SK-N-SH (cell line): Measurements from ENCODE around the gene PSMB2. TPM values are rescaled to one million over a fixed set of nuclear protein-coding genes. Genes with fewer than 3 reads are reported as not detected.

Experiments
- CTCF ChIA-PET: fragments of 300-600, 350-600 bp; formaldehyde crosslinking; extraction: SDS; loops from one replicate; lab custom pipeline; 2021; lab: Yijun Ruan, JAX
- POLR2A ChIA-PET: fragments of 350-600 bp; sonication (Branson Sonifier 250); formaldehyde crosslinking; extraction: SDS; loops from one replicate; lab custom pipeline; 2020; ENCODE audit warnings: antibody characterized with exemption, inconsistent platforms; lab: Yijun Ruan, JAX
- DNase-seq: peaks from one replicate; pipeline ENCODE4 v3.0.0; 2012
- H2AFZ ChIP-seq: fragments of 200-600 bp; sonication (generic); 2 replicates; pipeline ENCODE4 v1.8.1; 2016; ENCODE audit warnings: antibody characterized with exemption, mild to moderate bottlenecking, low read depth
- H3F3A ChIP-seq: fragments of 200-600 bp; sonication (generic); replicated peaks from 2 replicates; pipeline ENCODE3; 2016; ENCODE audit warnings: antibody characterized with exemption, mild to moderate bottlenecking; ENCODE audit not compliant: insufficient read depth
- H3K27ac ChIP-seq, 2 experiments: fragments of 200-500 bp in 1 of 2; fragments of 200-600 bp in 1 of 2; sonication (Bioruptor generic) in 1 of 2; sonication (generic), shearing (Covaris generic) in 1 of 2; 2 replicates each; pipeline versions ENCODE4 v1.5.1 to v1.6.1; 2014 to 2016; ENCODE audit warnings: low read depth in 2 of 2, inconsistent platforms in 1 of 2, low read length in 1 of 2, mild to moderate bottlenecking in 1 of 2, mixed read lengths in 1 of 2
- H3K27me3 ChIP-seq: fragments of 200-600 bp; sonication (generic), shearing (Covaris generic); 2 replicates; pipeline ENCODE4 v1.6.1; 2016; ENCODE audit warnings: mixed run types; ENCODE audit not compliant: insufficient read depth
- H3K36me3 ChIP-seq, 2 experiments: fragments of 200-500 bp in 1 of 2; fragments of 200-600 bp in 1 of 2; sonication (Bioruptor generic) in 1 of 2; sonication (generic) in 1 of 2; replicated peaks in 1 of 2; 2 replicates each; pipeline versions ENCODE3 to v1.5.1; 2014 to 2016; ENCODE audit warnings: low read length in 1 of 2, mild to moderate bottlenecking in 1 of 2; ENCODE audit not compliant: insufficient read depth in 2 of 2, control insufficient read depth in 1 of 2
- H3K4me1 ChIP-seq, 2 experiments: fragments of 200-500 bp in 1 of 2; fragments of 200-600 bp in 1 of 2; sonication (Bioruptor generic) in 1 of 2; sonication (generic), shearing (Covaris generic) in 1 of 2; 2 replicates each; pipeline versions ENCODE4 v1.5.1 to v1.6.1; 2014 to 2016; ENCODE audit warnings: low read depth in 1 of 2, low read length in 1 of 2, mixed run types in 1 of 2; ENCODE audit not compliant: insufficient read depth in 2 of 2, control insufficient read depth in 1 of 2
- H3K4me2 ChIP-seq: fragments of 200-600 bp; sonication (generic), shearing (Covaris generic); 2 replicates; pipeline ENCODE4 v1.6.1; 2017; ENCODE audit warnings: mixed run types
- H3K4me3 ChIP-seq, 2 experiments: fragments of 200-500 bp in 1 of 2; fragments of 200-600 bp in 1 of 2; sonication (Bioruptor generic) in 1 of 2; sonication (generic), shearing (Covaris generic) in 1 of 2; 2 replicates each; pipeline versions ENCODE4 v1.5.1 to v1.8.1; 2014 to 2016; ENCODE audit warnings: low read depth in 2 of 2, inconsistent platforms in 1 of 2, low read length in 1 of 2, mild to moderate bottlenecking in 1 of 2, mixed read lengths in 1 of 2, moderate library complexity in 1 of 2
- H3K79me2 ChIP-seq: fragments of 200-600 bp; sonication (generic); 2 replicates; pipeline ENCODE4 v1.8.1; 2017; ENCODE audit warnings: mild to moderate bottlenecking; ENCODE audit not compliant: insufficient read depth
- H3K9ac ChIP-seq: fragments of 200-600 bp; sonication (generic); 2 replicates; pipeline ENCODE4 v1.6.1; 2017; ENCODE audit warnings: mixed run types
- H3K9me2 ChIP-seq: fragments of 200-600 bp; sonication (generic); 2 replicates; pipeline ENCODE4 v1.6.1; 2017; ENCODE audit warnings: mixed run types
- H3K9me3 ChIP-seq: fragments of 200-600 bp; sonication (generic); 2 replicates; pipeline ENCODE4 v1.6.1; 2017; ENCODE audit warnings: mixed run types, mild to moderate bottlenecking, moderate library complexity
- H4K20me1 ChIP-seq: fragments of 200-600 bp; sonication (generic); 2 replicates; pipeline ENCODE4 v1.6.1; 2017; ENCODE audit warnings: mild to moderate bottlenecking, mixed run types; ENCODE audit not compliant: insufficient read depth
- CHD2 ChIP-seq: fragments of 150-350 bp; IDR thresholded peaks from 2 replicates; pipeline ENCODE4 v1.6.1; 2018; ENCODE audit warnings: low read length; ENCODE audit not compliant: partially characterized antibody
- ELF1 ChIP-seq: IDR thresholded peaks from 2 replicates; pipeline ENCODE4 v1.4.0; 2012
- EP300 ChIP-seq, 2 experiments: IDR thresholded peaks; 2 replicates each; pipeline versions ENCODE4 v1.4.0 to v1.6.1; 2012; ENCODE audit warnings: borderline replicate concordance in 1 of 2, low read depth in 1 of 2, low read length in 1 of 2
- MXI1 ChIP-seq: IDR thresholded peaks from 2 replicates; pipeline ENCODE4 v1.6.1; 2012; ENCODE audit warnings: mild to moderate bottlenecking, low read depth, low read length, improper control_type of control experiment
- NFIC ChIP-seq: IDR thresholded peaks from 2 replicates; pipeline ENCODE4 v1.4.0; 2012; ENCODE audit warnings: borderline replicate concordance
- RCOR1 ChIP-seq: fragments of 150-350 bp; IDR thresholded peaks from 2 replicates; pipeline ENCODE4 v1.6.1; 2017; ENCODE audit warnings: antibody characterized with exemption, low read length
- TCF12 ChIP-seq: IDR thresholded peaks from 2 replicates; pipeline ENCODE4 v1.4.0; 2012
- TEAD4 ChIP-seq: IDR thresholded peaks from 2 replicates; pipeline ENCODE4 v1.4.0; 2012; ENCODE audit warnings: mild to moderate bottlenecking, borderline replicate concordance; ENCODE audit not compliant: insufficient read depth
- WGBS: methylation state at CpG from one replicate; pipeline ENCODE4 v1.1.6; 2017; ENCODE audit warnings: low lambda C conversion rate; 5-methylcytosine and 5-hydroxymethylcytosine counted together
- polyA plus RNA-seq, 3 experiments: library from polyadenylated mRNA; depleted of rRNA; stranded (reverse); fragments of >200 nt; gene quantifications; 2 replicates each; pipeline ENCODE4 v1.2.3, GENCODE V29; 2012
- TF ChIP-seq, protein P1 (sequence below): fragments of 200-600 bp; sonication (generic); IDR thresholded peaks from 2 replicates; pipeline ENCODE4 v1.6.1; 2017; ENCODE audit warnings: antibody characterized with exemption, mild to moderate bottlenecking, moderate library complexity
- TF ChIP-seq, protein P2 (sequence below): IDR thresholded peaks from 2 replicates; pipeline ENCODE4; 2012
- TF ChIP-seq, protein P3 (sequence below): IDR thresholded peaks from 2 replicates; pipeline ENCODE4 v1.4.0; 2012; ENCODE audit warnings: low read depth, borderline replicate concordance

The PSMB2 gene
- polyA plus RNA-seq, 1 of the 3 experiments (the other 2 are of a cell fraction): 83.5 TPM

DNA sequence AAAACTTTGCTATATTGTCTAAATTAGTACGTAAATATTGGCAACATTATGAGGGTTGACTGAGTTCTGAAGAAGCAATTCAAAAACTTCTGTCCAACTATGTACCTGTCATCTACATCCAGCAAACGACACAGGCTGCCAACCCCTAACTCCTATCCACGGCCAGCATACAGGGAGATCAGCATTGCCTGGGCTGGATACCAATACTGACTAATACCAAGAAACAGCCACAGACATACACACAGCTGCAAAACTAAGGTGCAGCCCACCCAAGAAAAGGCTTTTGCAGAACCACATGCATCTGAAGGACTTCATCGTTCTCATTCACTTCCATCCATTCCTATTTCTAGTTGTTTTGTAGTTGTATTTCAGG lies 86.1 kb downstream of the PSMB2 start (continued):
- TF ChIP-seq, protein P1, sequence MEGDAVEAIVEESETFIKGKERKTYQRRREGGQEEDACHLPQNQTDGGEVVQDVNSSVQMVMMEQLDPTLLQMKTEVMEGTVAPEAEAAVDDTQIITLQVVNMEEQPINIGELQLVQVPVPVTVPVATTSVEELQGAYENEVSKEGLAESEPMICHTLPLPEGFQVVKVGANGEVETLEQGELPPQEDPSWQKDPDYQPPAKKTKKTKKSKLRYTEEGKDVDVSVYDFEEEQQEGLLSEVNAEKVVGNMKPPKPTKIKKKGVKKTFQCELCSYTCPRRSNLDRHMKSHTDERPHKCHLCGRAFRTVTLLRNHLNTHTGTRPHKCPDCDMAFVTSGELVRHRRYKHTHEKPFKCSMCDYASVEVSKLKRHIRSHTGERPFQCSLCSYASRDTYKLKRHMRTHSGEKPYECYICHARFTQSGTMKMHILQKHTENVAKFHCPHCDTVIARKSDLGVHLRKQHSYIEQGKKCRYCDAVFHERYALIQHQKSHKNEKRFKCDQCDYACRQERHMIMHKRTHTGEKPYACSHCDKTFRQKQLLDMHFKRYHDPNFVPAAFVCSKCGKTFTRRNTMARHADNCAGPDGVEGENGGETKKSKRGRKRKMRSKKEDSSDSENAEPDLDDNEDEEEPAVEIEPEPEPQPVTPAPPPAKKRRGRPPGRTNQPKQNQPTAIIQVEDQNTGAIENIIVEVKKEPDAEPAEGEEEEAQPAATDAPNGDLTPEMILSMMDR: no peak
- TF ChIP-seq, all 33 proteins: peak for 0

DNA sequence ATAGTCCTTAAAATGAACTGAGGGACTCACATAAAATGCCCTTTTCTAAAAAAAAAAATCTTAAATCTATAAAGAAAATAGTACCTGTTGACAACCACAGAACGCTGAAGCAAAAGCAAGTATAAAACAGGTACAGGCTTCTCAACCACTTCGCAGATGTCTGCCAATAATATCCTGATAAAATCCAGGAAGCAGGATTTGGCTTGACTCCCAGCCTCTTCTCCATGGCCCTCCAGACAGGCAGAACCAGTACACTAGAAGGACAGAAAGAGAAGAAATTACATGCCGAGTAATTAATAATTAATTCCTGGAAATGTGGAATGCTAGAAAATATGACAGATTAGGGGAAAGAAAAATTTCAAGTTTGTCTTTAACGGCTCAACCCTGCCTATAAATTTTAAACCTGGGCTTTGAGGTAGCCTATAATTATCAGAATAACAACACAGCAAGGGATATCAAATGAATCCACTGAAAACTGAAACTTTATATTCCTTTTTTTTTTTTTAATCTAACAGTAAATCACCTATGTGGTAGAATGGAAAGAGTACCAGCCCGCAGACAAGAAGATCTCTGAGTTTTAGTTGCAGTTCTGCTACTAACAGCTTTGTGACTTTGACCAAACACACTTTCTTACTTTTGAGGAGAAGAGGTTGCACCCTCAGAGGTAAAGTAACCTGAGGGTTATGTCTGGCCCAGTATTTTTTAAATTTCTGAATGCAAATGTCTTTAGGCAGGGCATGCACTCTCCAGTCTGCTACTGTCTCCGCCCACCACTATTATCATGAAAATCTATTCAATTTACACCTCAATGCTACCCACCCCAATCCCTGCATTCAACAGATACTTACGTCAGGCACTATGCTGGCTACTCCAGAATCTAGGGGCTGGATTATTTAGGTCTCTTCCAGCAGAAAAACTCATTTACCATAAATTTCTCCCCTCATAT lies 86.8 kb downstream of the PSMB2 start:
- TF ChIP-seq, protein P2, sequence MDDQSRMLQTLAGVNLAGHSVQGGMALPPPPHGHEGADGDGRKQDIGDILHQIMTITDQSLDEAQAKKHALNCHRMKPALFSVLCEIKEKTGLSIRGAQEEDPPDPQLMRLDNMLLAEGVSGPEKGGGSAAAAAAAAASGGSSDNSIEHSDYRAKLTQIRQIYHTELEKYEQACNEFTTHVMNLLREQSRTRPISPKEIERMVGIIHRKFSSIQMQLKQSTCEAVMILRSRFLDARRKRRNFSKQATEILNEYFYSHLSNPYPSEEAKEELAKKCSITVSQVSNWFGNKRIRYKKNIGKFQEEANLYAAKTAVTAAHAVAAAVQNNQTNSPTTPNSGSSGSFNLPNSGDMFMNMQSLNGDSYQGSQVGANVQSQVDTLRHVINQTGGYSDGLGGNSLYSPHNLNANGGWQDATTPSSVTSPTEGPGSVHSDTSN: peak; percentile 48
- peak; percentile 59; the same call in 1 of the 2 replicates for TF ChIP-seq RCOR1
- TF ChIP-seq CHD2: peak; percentile 28
- peak; percentile 79 for TF ChIP-seq TCF12
- TF ChIP-seq NFIC: peak; percentile 67
- TF ChIP-seq EP300 (IDR thresholded peaks at IDR 0.05; ENCODE audit: borderline replicate concordance in 1 of 2, low read depth in 1 of 2, low read length in 1 of 2): peak in 1 of 2 experiments; percentile 39; a peak in 1 of 4 replicates
- peak; percentile 37; the same call in 1 of the 2 replicates for TF ChIP-seq ELF1
- TF ChIP-seq TEAD4: no peak
- TF ChIP-seq, protein P3, sequence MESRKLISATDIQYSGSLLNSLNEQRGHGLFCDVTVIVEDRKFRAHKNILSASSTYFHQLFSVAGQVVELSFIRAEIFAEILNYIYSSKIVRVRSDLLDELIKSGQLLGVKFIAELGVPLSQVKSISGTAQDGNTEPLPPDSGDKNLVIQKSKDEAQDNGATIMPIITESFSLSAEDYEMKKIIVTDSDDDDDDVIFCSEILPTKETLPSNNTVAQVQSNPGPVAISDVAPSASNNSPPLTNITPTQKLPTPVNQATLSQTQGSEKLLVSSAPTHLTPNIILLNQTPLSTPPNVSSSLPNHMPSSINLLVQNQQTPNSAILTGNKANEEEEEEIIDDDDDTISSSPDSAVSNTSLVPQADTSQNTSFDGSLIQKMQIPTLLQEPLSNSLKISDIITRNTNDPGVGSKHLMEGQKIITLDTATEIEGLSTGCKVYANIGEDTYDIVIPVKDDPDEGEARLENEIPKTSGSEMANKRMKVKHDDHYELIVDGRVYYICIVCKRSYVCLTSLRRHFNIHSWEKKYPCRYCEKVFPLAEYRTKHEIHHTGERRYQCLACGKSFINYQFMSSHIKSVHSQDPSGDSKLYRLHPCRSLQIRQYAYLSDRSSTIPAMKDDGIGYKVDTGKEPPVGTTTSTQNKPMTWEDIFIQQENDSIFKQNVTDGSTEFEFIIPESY: no peak
- peak; percentile 56; the same call in 1 of the 2 replicates for TF ChIP-seq MXI1
- TF ChIP-seq, all 33 proteins: peak for 8
- Histone ChIP-seq H3K9ac (0 out of 2 replicates have a peak overlapping the region, but pooled peaks have one; percentile 24), H3K9me3 (no peaks in the 10 kb centered on the region), H4K20me1 (peaks cover 6% of the 10 kb centered on the region; the same call in 1 of the 2 replicates), H3F3A (peaks cover 12% of the 10 kb centered on the region), H3K4me3 (no peak overlapping the region), H3K27me3 (no peaks in the 10 kb centered on the region), H3K79me2 (peaks cover 85% of the 10 kb centered on the region), H3K4me2 (peak overlapping the region; percentile 74), H2AFZ (no peak overlapping the region), H3K36me3 (peaks cover 35 to 44% of the 10 kb centered on the region in 2 experiments), H3K4me1 (peaks cover 4 to 37% of the 10 kb centered on the region in 2 experiments; a peak in 3 of 4 replicates), H3K9me2 (no peaks in the 10 kb centered on the region), H3K27ac (peak overlapping the region; percentile 10 to 80; a peak in 2 of 4 replicates)
- ChIA-PET CTCF (interaction anchor here (1.2 to 2.0 kb wide), 3 partner anchors 10 to 172 kb away, joined by 4 to 15 read pairs (median 4); no protein-coding TSS in a partner anchor), POLR2A (no interaction called here)
- no peak for DNase-seq
- WGBS: 37% methylated on average over 7 of the region's 7 CpGs
